Thyroid gland (tissue), 4 donors: ENCODE measurements around the gene ASL.

ENCODE experiments used
- CTCF ChIP-seq, 6 experiments: fragments of 200-600 bp in 3 of 6; fragments of 450-650 bp in 3 of 6; sonication (generic) in 3 of 6; IDR thresholded peaks; one replicate each; pipeline ENCODE4 v1.5.1; 2016 to 2019; ENCODE audit warnings: antibody characterized with exemption in 6 of 6, mild to moderate bottlenecking in 2 of 6, inconsistent platforms in 1 of 6, moderate library complexity in 1 of 6
- POLR2A ChIP-seq, 2 donors: fragments of 450-650 bp; IDR thresholded peaks; one replicate each; pipeline ENCODE4 v1.6.1; 2017; ENCODE audit warnings: antibody characterized with exemption in 2 of 2, mild to moderate bottlenecking in 2 of 2, moderate library complexity in 1 of 2

- TF ChIP-seq CTCF (IDR thresholded peaks at IDR 0.05) (no peak), POLR2A (IDR thresholded peaks at IDR 0.05) (no peak)
These were observed 19.4 kb downstream of the ASL start for GRCh38 chr7:66095010-66095409.
